Measurements from ENCODE around the gene KIF17.

KIF17 gene

GRCh38 chr1:20657024-20657423, 60.8 kb downstream of the KIF17 start:
- no peak for DNase-seq

- DNase-seq: no peak
Observed at GRCh38 chr1:20654104-20654690, 63.6 kb downstream of the KIF17 start.

- no peak for DNase-seq
Observed at GRCh38 chr1:20652300-20652699, 65.5 kb downstream of the KIF17 start.

GRCh38 chr1:20648946-20649345, 68.9 kb downstream of the KIF17 start:
- no peak for DNase-seq

- DNase-seq: no peak
Observed at GRCh38 chr1:20648438-20648837, 69.4 kb downstream of the KIF17 start.

- DNase-seq: no peak
Observed at GRCh38 chr1:20645414-20645813, 72.4 kb downstream of the KIF17 start.

- DNase-seq: no peak
Observed at GRCh38 chr1:20644416-20644815, 73.4 kb downstream of the KIF17 start.

GRCh38 chr1:20643080-20643479, 74.7 kb downstream of the KIF17 start:
- DNase-seq: no peak

GRCh38 chr1:20641975-20642374, 75.8 kb downstream of the KIF17 start:
- DNase-seq: no peak

- no peak for DNase-seq
Observed at GRCh38 chr1:20640183-20640597, 77.6 kb downstream of the KIF17 start.

- no peak for DNase-seq
Observed at GRCh38 chr1:20636785-20637347, 80.9 kb downstream of the KIF17 start.

- DNase-seq: no peak
Observed at GRCh38 chr1:20634594-20635084, 83.2 kb downstream of the KIF17 start.

GRCh38 chr1:20634065-20634593, 83.7 kb downstream of the KIF17 start:
- DNase-seq: no peak

GRCh38 chr1:20633190-20634064, 84.4 kb downstream of the KIF17 start, which contains the start of gene PINK1:
Gene PINK1 (plus strand): TSS chr1:20633458. CDS start chr1:20633549, 91 bp downstream.
- peak; percentile 77 for DNase-seq

- DNase-seq: no peak
Observed at GRCh38 chr1:20632386-20632785, 85.4 kb downstream of the KIF17 start.

- DNase-seq: no peak
Observed at GRCh38 chr1:20630729-20631128, 87.1 kb downstream of the KIF17 start.

GRCh38 chr1:20626524-20626923, 91.3 kb downstream of the KIF17 start:
- no peak for DNase-seq

- DNase-seq: no peak
Observed at GRCh38 chr1:20626098-20626427, 91.7 kb downstream of the KIF17 start.

- no peak for DNase-seq
Observed at GRCh38 chr1:20625176-20626097, 92.4 kb downstream of the KIF17 start.

- no peak for DNase-seq
Observed at GRCh38 chr1:20624709-20625108, 93.1 kb downstream of the KIF17 start.

GRCh38 chr1:20621012-20621411, 96.8 kb downstream of the KIF17 start:
- DNase-seq: no peak

GRCh38 chr1:20619999-20620398, 97.8 kb downstream of the KIF17 start:
- DNase-seq: no peak

GRCh38 chr1:20618550-20618949, 99.3 kb downstream of the KIF17 start:
- DNase-seq: no peak

Measured in activated gamma-delta T cell (primary cell).